ENCODE results near the gene ACSS3.
A peak's percentile ranks its signal among the peaks of the same experiment; 100 is the strongest.

Gene ACSS3

GRCh38 chr12:81252228-81252627 lies 174.3 kb downstream of the ACSS3 start:
- ChIA-PET POLR2A (no interaction called here), CTCF (no interaction called here)
- TF ChIP-seq, protein P1, sequence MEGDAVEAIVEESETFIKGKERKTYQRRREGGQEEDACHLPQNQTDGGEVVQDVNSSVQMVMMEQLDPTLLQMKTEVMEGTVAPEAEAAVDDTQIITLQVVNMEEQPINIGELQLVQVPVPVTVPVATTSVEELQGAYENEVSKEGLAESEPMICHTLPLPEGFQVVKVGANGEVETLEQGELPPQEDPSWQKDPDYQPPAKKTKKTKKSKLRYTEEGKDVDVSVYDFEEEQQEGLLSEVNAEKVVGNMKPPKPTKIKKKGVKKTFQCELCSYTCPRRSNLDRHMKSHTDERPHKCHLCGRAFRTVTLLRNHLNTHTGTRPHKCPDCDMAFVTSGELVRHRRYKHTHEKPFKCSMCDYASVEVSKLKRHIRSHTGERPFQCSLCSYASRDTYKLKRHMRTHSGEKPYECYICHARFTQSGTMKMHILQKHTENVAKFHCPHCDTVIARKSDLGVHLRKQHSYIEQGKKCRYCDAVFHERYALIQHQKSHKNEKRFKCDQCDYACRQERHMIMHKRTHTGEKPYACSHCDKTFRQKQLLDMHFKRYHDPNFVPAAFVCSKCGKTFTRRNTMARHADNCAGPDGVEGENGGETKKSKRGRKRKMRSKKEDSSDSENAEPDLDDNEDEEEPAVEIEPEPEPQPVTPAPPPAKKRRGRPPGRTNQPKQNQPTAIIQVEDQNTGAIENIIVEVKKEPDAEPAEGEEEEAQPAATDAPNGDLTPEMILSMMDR (IDR thresholded peaks at IDR 0.05; ENCODE audit: control extremely low read depth, extremely low read depth, low read depth, missing control alignments): no peak
- no peak for DNase-seq (ENCODE audit: extremely low spot score)

DNA sequence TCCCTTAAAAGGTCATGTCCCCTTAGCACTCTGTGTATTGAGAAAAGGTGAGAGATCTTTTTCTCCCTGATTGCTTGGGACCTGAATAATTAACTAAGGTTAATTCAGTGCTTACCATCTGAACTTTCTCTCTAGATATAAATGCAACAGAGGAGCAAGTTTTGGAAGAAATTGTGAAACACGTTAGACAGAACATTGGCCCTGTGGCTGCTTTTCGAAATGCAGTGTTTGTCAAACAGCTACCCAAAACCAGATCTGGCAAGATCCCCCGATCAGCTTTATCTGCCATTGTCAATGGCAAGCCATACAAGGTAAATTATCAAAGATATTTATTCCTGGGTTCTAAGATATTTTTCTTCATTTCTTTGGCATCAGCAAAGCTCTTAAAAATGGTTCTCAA lies 175.5 kb downstream of the ACSS3 start:
- POLR2A ChIA-PET: no interaction called here
- TF ChIP-seq, protein P1 (IDR thresholded peaks at IDR 0.05; ENCODE audit: control extremely low read depth, extremely low read depth, low read depth, missing control alignments): no peak
- no peak for DNase-seq (ENCODE audit: extremely low spot score)
- CTCF ChIA-PET: no interaction called here

DNA sequence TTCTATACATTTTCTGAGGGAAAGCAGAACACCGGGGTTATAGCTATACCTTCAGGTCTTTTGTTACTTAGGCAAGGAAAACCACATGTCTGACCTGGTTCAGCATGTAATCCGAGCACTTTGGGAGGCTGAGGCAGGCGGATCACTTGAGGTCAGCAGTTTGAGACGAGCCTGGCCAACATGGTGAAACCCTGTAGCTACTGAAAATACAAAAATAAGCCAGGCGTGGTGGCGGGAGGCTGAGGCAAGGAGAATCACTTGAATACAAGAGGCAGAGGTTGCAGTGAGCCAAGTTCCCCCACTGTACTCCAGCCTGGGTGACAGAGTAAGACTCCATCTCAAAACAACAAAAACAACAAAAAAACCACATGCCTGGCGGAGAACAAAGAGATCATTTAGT lies 177.6 kb downstream of the ACSS3 start:
- no peak for DNase-seq (ENCODE audit: extremely low spot score)
- TF ChIP-seq, protein P1 (IDR thresholded peaks at IDR 0.05; ENCODE audit: control extremely low read depth, extremely low read depth, low read depth, missing control alignments): no peak
- ChIA-PET POLR2A (no interaction called here), CTCF (no interaction called here)

- CTCF ChIA-PET: no interaction called here
Observed at GRCh38 chr12:81255947-81256346, 178.1 kb downstream of the ACSS3 start.

DNA sequence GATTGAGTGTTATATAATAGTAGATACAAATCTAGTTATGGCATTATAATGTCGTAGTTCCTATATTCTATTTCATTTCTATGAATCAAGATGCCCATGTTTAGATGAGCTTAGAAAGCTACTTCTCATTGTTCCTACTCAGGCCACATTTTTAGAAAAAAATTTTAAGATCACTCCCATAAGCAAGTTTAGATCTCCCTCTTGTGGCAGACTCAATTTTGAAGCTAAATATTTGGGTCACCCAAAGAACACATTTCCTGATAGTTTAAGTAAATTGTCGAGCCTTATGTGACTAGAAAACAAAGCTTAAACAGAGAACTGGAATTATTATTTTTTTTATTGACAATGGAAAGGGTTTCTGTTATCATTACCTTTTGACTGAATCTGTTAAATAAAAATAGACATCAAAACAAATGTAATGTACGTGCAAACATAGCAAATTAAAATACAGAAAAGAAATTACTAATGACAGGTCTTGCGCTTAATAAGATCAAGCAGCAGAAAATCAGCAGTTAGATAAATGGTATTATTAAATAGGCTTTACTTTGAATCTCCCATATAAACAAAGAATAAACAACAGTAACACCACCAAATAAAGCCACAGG lies 180.2 kb downstream of the ACSS3 start:
- CTCF ChIA-PET: interaction anchor here (1.1 to 1.6 kb wide), 5 partner anchors 8 to 44 kb away, joined by 3 to 7 read pairs (median 3); no protein-coding TSS in a partner anchor
- POLR2A ChIA-PET: no interaction called here
- DNase-seq (ENCODE audit: extremely low spot score): no peak

More at GRCh38 chr12:81255947-81256346, 178.1 kb downstream of the ACSS3 start:
- TF ChIP-seq, protein P1 (IDR thresholded peaks at IDR 0.05; ENCODE audit: control extremely low read depth, extremely low read depth, low read depth, missing control alignments): no peak
- no peak for DNase-seq (ENCODE audit: extremely low spot score)
- POLR2A ChIA-PET: no interaction called here

GRCh38 chr12:81259360-81259759 lies 181.5 kb downstream of the ACSS3 start:
- ChIA-PET CTCF (interaction anchor here (1.0 to 1.8 kb wide), 2 partner anchors 9 to 73 kb away, joined by 3 to 4 read pairs; no protein-coding TSS in a partner anchor), POLR2A (no interaction called here)
- TF ChIP-seq, protein P1 (IDR thresholded peaks at IDR 0.05; ENCODE audit: control extremely low read depth, extremely low read depth, low read depth, missing control alignments): no peak
- DNase-seq (ENCODE audit: extremely low spot score): no peak

More for the DNA sequence above, 180.2 kb downstream of the ACSS3 start:
- TF ChIP-seq, protein P1 (IDR thresholded peaks at IDR 0.05; ENCODE audit: control extremely low read depth, extremely low read depth, low read depth, missing control alignments): peak; percentile 25
